Hepatocyte (in vitro differentiated cells): Measurements from ENCODE around the gene MUCL1. TPM values are rescaled to one million over a fixed set of nuclear protein-coding genes. Genes with fewer than 3 reads are reported as not detected.
"Not testable (repeated sequence)": the region's sequence is repeated elsewhere in the genome, so short reads cannot be mapped to it uniquely, and the experiment has no call there.

Source experiments
- DNase-seq: peaks from one replicate; pipeline ENCODE4 v3.0.0-alpha.2; 2016; ENCODE audit warnings: low spot score
- H2AFZ ChIP-seq: fragments of 200-600 bp; sonication (generic); 2 replicates; pipeline ENCODE4 v1.6.0; 2016; ENCODE audit warnings: antibody characterized with exemption, mild to moderate bottlenecking
- H3K27ac ChIP-seq: fragments of 200-600 bp; sonication (generic); 2 replicates; pipeline ENCODE4 v1.5.1; 2016; ENCODE audit warnings: mild to moderate bottlenecking
- H3K27me3 ChIP-seq: fragments of 200-600 bp; sonication (generic); 2 replicates; pipeline ENCODE4 v1.6.1; 2016
- H3K36me3 ChIP-seq: fragments of 200-600 bp; sonication (generic); replicated peaks from 2 replicates; pipeline ENCODE4 v1.5.1; 2016; ENCODE audit warnings: low read depth; ENCODE audit not compliant: insufficient read depth
- H3K4me1 ChIP-seq: fragments of 200-600 bp; sonication (generic); 2 replicates; pipeline ENCODE4 v1.5.1; 2016; ENCODE audit warnings: mild to moderate bottlenecking, moderate library complexity; ENCODE audit not compliant: insufficient read depth
- H3K4me2 ChIP-seq: fragments of 200-600 bp; sonication (generic); 2 replicates; pipeline ENCODE4 v1.6.0; 2016
- H3K4me3 ChIP-seq: fragments of 200-600 bp; sonication (generic); 2 replicates; pipeline ENCODE4 v1.5.1; 2016; ENCODE audit warnings: mild to moderate bottlenecking
- H3K79me2 ChIP-seq: fragments of 200-600 bp; sonication (generic); 2 replicates; pipeline ENCODE4 v1.6.0; 2017; ENCODE audit warnings: mild to moderate bottlenecking
- H3K9me2 ChIP-seq: fragments of 200-600 bp; sonication (generic); replicated peaks from 2 replicates; pipeline ENCODE4 v1.6.0; 2017; ENCODE audit warnings: mild to moderate bottlenecking; ENCODE audit not compliant: insufficient read depth
- H3K9me3 ChIP-seq: fragments of 200-600 bp; sonication (generic); 2 replicates; pipeline ENCODE4 v1.5.1; 2016; ENCODE audit warnings: low read depth, mild to moderate bottlenecking
- H4K20me1 ChIP-seq: fragments of 200-600 bp; sonication (generic); 2 replicates; pipeline ENCODE4 v1.6.0; 2016; ENCODE audit warnings: mild to moderate bottlenecking; ENCODE audit not compliant: insufficient read depth, poor library complexity, severe bottlenecking
- CTCF ChIP-seq: fragments of 200-600 bp; sonication (generic); IDR thresholded peaks from 2 replicates; pipeline ENCODE4 v1.5.1; 2016; ENCODE audit warnings: antibody characterized with exemption, mild to moderate bottlenecking; ENCODE audit not compliant: poor library complexity
- EZH2 ChIP-seq: fragments of 200-600 bp; sonication (generic); IDR thresholded peaks from 2 replicates; pipeline ENCODE4 v1.6.1; 2016; ENCODE audit warnings: antibody characterized with exemption, mild to moderate bottlenecking, borderline replicate concordance
- EZH2phosphoT487 ChIP-seq: fragments of 200-600 bp; sonication (generic); IDR thresholded peaks from one replicate; pipeline ENCODE4 v1.6.1; 2018; ENCODE audit warnings: antibody characterized with exemption, mild to moderate bottlenecking, low read depth, moderate library complexity; ENCODE audit not compliant: unreplicated experiment, severe bottlenecking
- WGBS: methylation state at CpG from one replicate; pipeline ENCODE4 v1.1.6; 2016; ENCODE audit warnings: low lambda C conversion rate; ENCODE audit errors: missing lambda C conversion rate; 5-methylcytosine and 5-hydroxymethylcytosine counted together
- polyA plus RNA-seq: library from polyadenylated mRNA; unstranded; fragments of >200 nt; fragmentation: Nextera tagmentation; extraction: Ambion mirVana; gene quantifications from 2 replicates; pipeline ENCODE4 v1.2.1, GENCODE V29; 2016
- total RNA-seq: library from RNA; depleted of rRNA; stranded (reverse); fragments of >200 nt; gene quantifications from 2 replicates; pipeline ENCODE4 v1.2.3, GENCODE V29; 2014

The MUCL1 gene
- total and polyA plus RNA-seq, 2 experiments from 2014 or later = not detected

GRCh38 chr12:54879579-54879978 is 25.3 kb downstream of the MUCL1 start:
- Histone ChIP-seq H4K20me1 (no peaks in the 10 kb centered on the region), H3K36me3 (no peaks in the 10 kb centered on the region), H2AFZ (no peak overlapping the region), H3K4me2 (no peak overlapping the region), H3K79me2 (no peaks in the 10 kb centered on the region), H3K4me1 (no peaks in the 10 kb centered on the region), H3K9me3 (no peaks in the 10 kb centered on the region), H3K27ac (no peak overlapping the region), H3K27me3 (peaks cover 3% of the 10 kb centered on the region), H3K4me3 (no peak overlapping the region), H3K9me2 (no peaks in the 10 kb centered on the region)
- DNase-seq = no peak
- no peak for TF ChIP-seq EZH2

- no peaks in the 10 kb centered on the region for H3K79me2 ChIP-seq
- H3K4me1 ChIP-seq = no peaks in the 10 kb centered on the region
- no peak for TF ChIP-seq EZH2
- no peak for TF ChIP-seq CTCF
- H3K4me2 ChIP-seq = no peak overlapping the region
- no peak for DNase-seq
- H2AFZ ChIP-seq = no peak overlapping the region
- H4K20me1 ChIP-seq = no peaks in the 10 kb centered on the region
- 74% methylated on average over 2 of the region's 2 CpGs for WGBS
- no peak overlapping the region for H3K4me3 ChIP-seq
- H3K9me3 ChIP-seq = no peaks in the 10 kb centered on the region
- H3K27me3 ChIP-seq = peaks cover 3% of the 10 kb centered on the region
- H3K9me2 ChIP-seq = no peaks in the 10 kb centered on the region
- no peaks in the 10 kb centered on the region for H3K36me3 ChIP-seq
- H3K27ac ChIP-seq = no peak overlapping the region
Observed at GRCh38 chr12:54882079-54882478, 27.8 kb downstream of the MUCL1 start.

GRCh38 chr12:54882597-54882996 is 28.3 kb downstream of the MUCL1 start:
- not testable (repeated sequence) for H3K9me3 ChIP-seq, H3K4me2 ChIP-seq, H2AFZ ChIP-seq, H3K27ac ChIP-seq, H3K79me2 ChIP-seq, H3K9me2 ChIP-seq, DNase-seq, H3K36me3 ChIP-seq, H3K27me3 ChIP-seq, H4K20me1 ChIP-seq, H3K4me1 ChIP-seq, H3K4me3 ChIP-seq
- no CpG with 5 or more reads among the region's 1 CpG for WGBS

- not testable (repeated sequence) for H3K9me3 ChIP-seq, H3K4me1 ChIP-seq, H3K27ac ChIP-seq, H3K4me2 ChIP-seq, H3K36me3 ChIP-seq, H3K79me2 ChIP-seq, H2AFZ ChIP-seq, H4K20me1 ChIP-seq, H3K27me3 ChIP-seq, H3K4me3 ChIP-seq, DNase-seq, H3K9me2 ChIP-seq
- 51% methylated on average over 11 of the region's 11 CpGs for WGBS
Observed at GRCh38 chr12:54888428-54888827, 34.1 kb downstream of the MUCL1 start.

- H3K4me3 ChIP-seq = no peak overlapping the region
- TF ChIP-seq EZH2phosphoT487 = no peak
- no peak for TF ChIP-seq CTCF
- TF ChIP-seq EZH2 = no peak
- H3K4me1 ChIP-seq = no peaks in the 10 kb centered on the region
- no peak overlapping the region for H2AFZ ChIP-seq
- no peaks in the 10 kb centered on the region for H3K79me2 ChIP-seq
- H3K36me3 ChIP-seq = no peaks in the 10 kb centered on the region
- no peak overlapping the region for H3K4me2 ChIP-seq
- no peak for DNase-seq
- no peaks in the 10 kb centered on the region for H4K20me1 ChIP-seq
- no peak overlapping the region for H3K27ac ChIP-seq
- no peaks in the 10 kb centered on the region for H3K27me3 ChIP-seq
- no peaks in the 10 kb centered on the region for H3K9me2 ChIP-seq
- no peaks in the 10 kb centered on the region for H3K9me3 ChIP-seq
- WGBS = 94% methylated on average over 3 of the region's 3 CpGs
Observed at GRCh38 chr12:54890339-54890738, 36.0 kb downstream of the MUCL1 start.
